Renal cortical epithelial cell (primary cell): ENCODE results near the gene PCYOX1L. TPM values are rescaled to one million over a fixed set of nuclear protein-coding genes. Genes with fewer than 3 reads are reported as not detected.

ENCODE experiments used
- DNase-seq: peaks from one replicate; pipeline ENCODE4 v3.0.0-alpha.2; 2011; ENCODE audit warnings: low read depth
- total RNA-seq: library from RNA; depleted of rRNA; stranded (reverse); fragments of >200 nt; gene quantifications from 2 replicates; pipeline ENCODE4 v1.2.3, GENCODE V29; 2014

Gene PCYOX1L
- total RNA-seq: 4.9 and 5.0 TPM in 2 replicates

GRCh38 chr5:149357370-149358293 lies at the start of gene PCYOX1L:
PCYOX1L (plus strand) TSS chr5:149358046; CDS start chr5:149358069, 23 bp downstream.
- peak; percentile 89 for DNase-seq

- no peak for DNase-seq
These were observed 48.5 kb upstream of the PCYOX1L start for GRCh38 chr5:149309354-149309753.

- no peak for DNase-seq
These were observed 47.4 kb upstream of the PCYOX1L start for GRCh38 chr5:149310488-149310887.

GRCh38 chr5:149310947-149311658 lies 46.7 kb upstream of the PCYOX1L start:
- peak; percentile 60 for DNase-seq

- no peak for DNase-seq
These were observed 44.5 kb upstream of the PCYOX1L start for GRCh38 chr5:149313151-149313841.

- no peak for DNase-seq
These were observed 43.2 kb upstream of the PCYOX1L start for GRCh38 chr5:149314571-149315111.

- no peak for DNase-seq
These were observed 42.1 kb upstream of the PCYOX1L start for GRCh38 chr5:149315753-149316152.

- peak; percentile 49 for DNase-seq
These were observed 40.4 kb upstream of the PCYOX1L start for GRCh38 chr5:149317281-149318048.

GRCh38 chr5:149319174-149319573 lies 38.7 kb upstream of the PCYOX1L start:
- DNase-seq: no peak

- peak; percentile 98 for DNase-seq
These were observed 37.0 kb upstream of the PCYOX1L start for GRCh38 chr5:149320791-149321330.

GRCh38 chr5:149322518-149322917 lies 35.3 kb upstream of the PCYOX1L start:
- DNase-seq: no peak

- DNase-seq: peak; percentile 37
These were observed 34.6 kb upstream of the PCYOX1L start for GRCh38 chr5:149323210-149323609.

- peak; percentile 22 for DNase-seq
These were observed 34.1 kb upstream of the PCYOX1L start for GRCh38 chr5:149323621-149324205.

GRCh38 chr5:149324641-149325040 lies 33.2 kb upstream of the PCYOX1L start:
- DNase-seq: no peak

- DNase-seq: no peak
These were observed 32.6 kb upstream of the PCYOX1L start for GRCh38 chr5:149325166-149325735.

GRCh38 chr5:149325894-149326293 lies 32.0 kb upstream of the PCYOX1L start:
- peak; percentile 85 for DNase-seq

GRCh38 chr5:149326611-149327010 lies 31.2 kb upstream of the PCYOX1L start:
- DNase-seq: no peak

GRCh38 chr5:149328177-149328576 lies 29.7 kb upstream of the PCYOX1L start:
- DNase-seq: no peak

- DNase-seq: no peak
These were observed 24.0 kb upstream of the PCYOX1L start for GRCh38 chr5:149333711-149334443.
